Gastrocnemius medialis (tissue), 4 donors: ENCODE results near the gene SAPCD1.

Experiments
- CTCF ChIP-seq, 5 experiments: fragments of 450-650 bp in 3 of 5; fragments of 200-600 bp in 2 of 5; sonication (generic) in 2 of 5; IDR thresholded peaks in 4 of 5; conservative IDR thresholded peaks in 1 of 5; 1 replicate in 4 of 5; 2 replicates in 1 of 5; pipeline ENCODE4 v1.5.1; 2016 to 2019; ENCODE audit warnings: antibody characterized with exemption in 5 of 5, mild to moderate bottlenecking in 3 of 5, moderate library complexity in 3 of 5
- POLR2A ChIP-seq, 2 donors: fragments of 450-650 bp; IDR thresholded peaks; one replicate each; pipeline ENCODE4 v1.6.1; 2017; ENCODE audit warnings: antibody characterized with exemption in 2 of 2, mild to moderate bottlenecking in 2 of 2, moderate library complexity in 2 of 2

GRCh38 chr6:31781244-31782125 is 19.0 kb downstream of the SAPCD1 start:
- TF ChIP-seq CTCF (IDR thresholded peaks at IDR 0.05 in 4 of 5, conservative IDR thresholded peaks at IDR 0.05 in 1 of 5) (no peak), POLR2A (IDR thresholded peaks at IDR 0.05) (no peak)
